SK-N-SH treated with all-trans-retinoic acid at 6 μM for 48 hours (cell line): ENCODE results near the gene S100A11.

Source experiments
- ATAC-seq: fragments of 200-7000 bp; cut with Tn5 transposase; 3 replicates; pipeline ENCODE4 v1.9.1; 2020; ENCODE audit warnings: mild to moderate bottlenecking, moderate library complexity
- ARNTL ChIP-seq: fragments of 450-650 bp; formaldehyde crosslinking; IDR thresholded peaks from 2 replicates; pipeline ENCODE4 v1.5.0; 2020; ENCODE audit warnings: low read depth, mild to moderate bottlenecking, moderate library complexity, borderline replicate concordance
- BACH2 ChIP-seq: fragments of 250-450 bp; sonication (Bioruptor Pico); IDR thresholded peaks from 2 replicates; pipeline ENCODE4 v1.9.0; 2021; ENCODE audit warnings: mild to moderate bottlenecking, borderline replicate concordance
- CREB5 ChIP-seq: fragments of 250-450 bp; sonication (Bioruptor Pico); IDR thresholded peaks from 2 replicates; pipeline ENCODE4 v1.5.1; 2020; ENCODE audit warnings: low read depth, mild to moderate bottlenecking, moderate library complexity
- CSDC2 ChIP-seq: fragments of 250-450 bp; sonication (Bioruptor Pico); IDR thresholded peaks from 2 replicates; pipeline ENCODE4 v1.5.0; 2020; ENCODE audit warnings: mild to moderate bottlenecking, moderate library complexity
- CSRNP3 ChIP-seq: fragments of 250-450 bp; sonication (Bioruptor Pico); IDR thresholded peaks from 2 replicates; pipeline ENCODE4 v1.5.1; 2021; ENCODE audit warnings: mild to moderate bottlenecking, moderate library complexity
- ESRRG ChIP-seq: fragments of 250-450 bp; sonication (Bioruptor Pico); IDR thresholded peaks from 2 replicates; pipeline ENCODE4 v1.6.1; 2021; ENCODE audit warnings: mild to moderate bottlenecking
- GLIS3 ChIP-seq: fragments of 250-450 bp; sonication (Bioruptor Pico); IDR thresholded peaks from 2 replicates; pipeline ENCODE4 v1.5.0; 2020; ENCODE audit warnings: mild to moderate bottlenecking, moderate library complexity
- ISL1 ChIP-seq: fragments of 250-450 bp; sonication (Bioruptor Pico); IDR thresholded peaks from 2 replicates; pipeline ENCODE4 v2.1.2; 2022; ENCODE audit warnings: mild to moderate bottlenecking, moderate library complexity
- OSR1 ChIP-seq: fragments of 250-450 bp; sonication (Bioruptor Pico); IDR thresholded peaks from 2 replicates; pipeline ENCODE4 v1.8.0; 2022; ENCODE audit warnings: moderate library complexity, mild to moderate bottlenecking, inconsistent platforms
- PATZ1 ChIP-seq: fragments of 250-450 bp; sonication (Bioruptor Pico); IDR thresholded peaks from 2 replicates; pipeline ENCODE4 v1.8.0; 2020; ENCODE audit warnings: mild to moderate bottlenecking, moderate library complexity, borderline replicate concordance
- POU6F1 ChIP-seq: fragments of 250-450 bp; sonication (Bioruptor Pico); IDR thresholded peaks from 2 replicates; pipeline ENCODE4 v1.8.0; 2021; ENCODE audit warnings: low read depth, mild to moderate bottlenecking, moderate library complexity, borderline replicate concordance
- RARB ChIP-seq: fragments of 250-450 bp; sonication (Bioruptor Pico); IDR thresholded peaks from 2 replicates; pipeline ENCODE4 v1.8.0; 2021; ENCODE audit warnings: mild to moderate bottlenecking, moderate library complexity
- SNAI2 ChIP-seq: fragments of 250-450 bp; sonication (Bioruptor Pico); IDR thresholded peaks from 2 replicates; pipeline ENCODE4 v1.5.0; 2020; ENCODE audit warnings: mild to moderate bottlenecking, moderate library complexity
- TCF4 ChIP-seq: fragments of 250-450 bp; sonication (Bioruptor Pico); IDR thresholded peaks from 2 replicates; pipeline ENCODE4 v1.8.0; 2021; ENCODE audit warnings: mild to moderate bottlenecking, moderate library complexity, borderline replicate concordance
- TOX ChIP-seq: fragments of 250-450 bp; sonication (Bioruptor Pico); IDR thresholded peaks from 2 replicates; pipeline ENCODE4 v1.8.0; 2021; ENCODE audit warnings: mild to moderate bottlenecking, moderate library complexity, borderline replicate concordance
- TSHZ2 ChIP-seq: fragments of 250-450 bp; sonication (Bioruptor Pico); IDR thresholded peaks from 2 replicates; pipeline ENCODE4 v1.5.0; 2020; ENCODE audit warnings: mild to moderate bottlenecking, moderate library complexity
- ZFP30 ChIP-seq: fragments of 450-650 bp; formaldehyde crosslinking; IDR thresholded peaks from 2 replicates; pipeline ENCODE4 v1.5.0; 2022; ENCODE audit warnings: mild to moderate bottlenecking, moderate library complexity
- ZNF565 ChIP-seq: fragments of 450-650 bp; formaldehyde crosslinking; conservative IDR thresholded peaks from 2 replicates; pipeline ENCODE4 v1.5.0; 2020; ENCODE audit warnings: low read depth, mild to moderate bottlenecking, moderate library complexity
- ZNF70 ChIP-seq: fragments of 450-650 bp; formaldehyde crosslinking; IDR thresholded peaks from 2 replicates; pipeline ENCODE4 v1.5.0; 2020; ENCODE audit warnings: mild to moderate bottlenecking, moderate library complexity

Gene S100A11

GRCh38 chr1:152072311-152072710 lies 35.5 kb upstream of the S100A11 start:
- ATAC-seq: no peak
- TF ChIP-seq TOX (CRISPR knock-in tag) (no peak), SNAI2 (CRISPR knock-in tag) (no peak), CSRNP3 (CRISPR knock-in tag) (no peak), BACH2 (CRISPR knock-in tag) (no peak), ZNF70 (CRISPR knock-in tag) (no peak), ESRRG (CRISPR knock-in tag) (no peak), RARB (no peak), TSHZ2 (CRISPR knock-in tag) (no peak), PATZ1 (CRISPR knock-in tag) (no peak), CREB5 (CRISPR knock-in tag) (no peak), ZNF565 (CRISPR knock-in tag) (no peak), OSR1 (CRISPR knock-in tag) (no peak), ARNTL (CRISPR knock-in tag) (no peak), GLIS3 (CRISPR knock-in tag) (no peak), TCF4 (CRISPR knock-in tag) (no peak), ZFP30 (no peak), CSDC2 (CRISPR knock-in tag) (no peak), POU6F1 (CRISPR knock-in tag) (no peak)

- TF ChIP-seq ISL1: no peak
- no peak for TF ChIP-seq ZNF70 (CRISPR knock-in tag)
- no peak for TF ChIP-seq POU6F1 (CRISPR knock-in tag)
- TF ChIP-seq CREB5 (CRISPR knock-in tag): no peak
- no peak for TF ChIP-seq TCF4 (CRISPR knock-in tag)
- no peak for TF ChIP-seq PATZ1 (CRISPR knock-in tag)
- no peak for ATAC-seq
These were observed 34.3 kb upstream of the S100A11 start for GRCh38 chr1:152071123-152071522.
